ENCODE data around the gene DEPDC1B.
A peak's percentile ranks its signal among the peaks of the same experiment; 100 is the strongest.

DNA sequence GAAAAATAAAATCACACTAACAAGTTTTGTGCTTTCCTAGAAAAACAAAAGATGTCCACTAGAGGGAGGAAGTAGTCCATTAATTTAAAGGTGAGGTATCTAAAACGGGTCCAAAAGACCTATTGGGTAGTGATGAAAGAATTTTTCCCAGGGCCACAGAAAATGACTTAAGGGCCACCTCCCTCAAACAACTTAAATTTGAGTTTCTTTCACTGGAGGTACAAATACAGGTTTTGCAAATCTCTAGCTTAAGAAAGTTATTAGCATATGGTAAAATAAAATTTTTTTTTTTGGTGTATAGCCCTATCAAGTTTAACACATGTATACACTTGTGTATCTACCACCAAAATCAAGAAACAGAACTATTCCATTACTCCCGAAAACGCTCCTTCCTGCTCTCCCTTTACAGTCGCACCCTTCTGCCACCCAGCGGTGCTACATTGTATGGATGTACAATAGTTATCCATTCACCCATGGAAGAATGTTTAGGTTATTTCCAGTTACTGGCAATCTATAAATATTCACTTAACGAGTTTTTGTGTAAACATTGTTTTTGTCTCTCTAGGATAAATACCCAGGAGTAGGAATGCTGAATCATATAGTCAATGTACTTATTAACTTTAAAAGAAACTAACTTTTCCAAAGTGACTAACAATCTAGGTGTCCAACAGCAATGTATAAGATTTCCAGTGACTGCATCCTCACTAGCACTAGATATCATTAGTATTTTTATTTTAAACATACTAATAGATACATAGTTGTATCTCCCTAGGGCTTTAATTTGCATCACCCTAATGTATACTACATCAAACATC, 21.9 kb downstream of the DEPDC1B start:
- TF ChIP-seq, protein P1, sequence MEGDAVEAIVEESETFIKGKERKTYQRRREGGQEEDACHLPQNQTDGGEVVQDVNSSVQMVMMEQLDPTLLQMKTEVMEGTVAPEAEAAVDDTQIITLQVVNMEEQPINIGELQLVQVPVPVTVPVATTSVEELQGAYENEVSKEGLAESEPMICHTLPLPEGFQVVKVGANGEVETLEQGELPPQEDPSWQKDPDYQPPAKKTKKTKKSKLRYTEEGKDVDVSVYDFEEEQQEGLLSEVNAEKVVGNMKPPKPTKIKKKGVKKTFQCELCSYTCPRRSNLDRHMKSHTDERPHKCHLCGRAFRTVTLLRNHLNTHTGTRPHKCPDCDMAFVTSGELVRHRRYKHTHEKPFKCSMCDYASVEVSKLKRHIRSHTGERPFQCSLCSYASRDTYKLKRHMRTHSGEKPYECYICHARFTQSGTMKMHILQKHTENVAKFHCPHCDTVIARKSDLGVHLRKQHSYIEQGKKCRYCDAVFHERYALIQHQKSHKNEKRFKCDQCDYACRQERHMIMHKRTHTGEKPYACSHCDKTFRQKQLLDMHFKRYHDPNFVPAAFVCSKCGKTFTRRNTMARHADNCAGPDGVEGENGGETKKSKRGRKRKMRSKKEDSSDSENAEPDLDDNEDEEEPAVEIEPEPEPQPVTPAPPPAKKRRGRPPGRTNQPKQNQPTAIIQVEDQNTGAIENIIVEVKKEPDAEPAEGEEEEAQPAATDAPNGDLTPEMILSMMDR (IDR thresholded peaks at IDR 0.05): peak in 5 of 6 experiments; percentile 21 to 59 (median 50)
- no peak for TF ChIP-seq EP300 (IDR thresholded peaks at IDR 0.05)
